ENCODE results near the gene C1QTNF9B.

The C1QTNF9B gene

DNA sequence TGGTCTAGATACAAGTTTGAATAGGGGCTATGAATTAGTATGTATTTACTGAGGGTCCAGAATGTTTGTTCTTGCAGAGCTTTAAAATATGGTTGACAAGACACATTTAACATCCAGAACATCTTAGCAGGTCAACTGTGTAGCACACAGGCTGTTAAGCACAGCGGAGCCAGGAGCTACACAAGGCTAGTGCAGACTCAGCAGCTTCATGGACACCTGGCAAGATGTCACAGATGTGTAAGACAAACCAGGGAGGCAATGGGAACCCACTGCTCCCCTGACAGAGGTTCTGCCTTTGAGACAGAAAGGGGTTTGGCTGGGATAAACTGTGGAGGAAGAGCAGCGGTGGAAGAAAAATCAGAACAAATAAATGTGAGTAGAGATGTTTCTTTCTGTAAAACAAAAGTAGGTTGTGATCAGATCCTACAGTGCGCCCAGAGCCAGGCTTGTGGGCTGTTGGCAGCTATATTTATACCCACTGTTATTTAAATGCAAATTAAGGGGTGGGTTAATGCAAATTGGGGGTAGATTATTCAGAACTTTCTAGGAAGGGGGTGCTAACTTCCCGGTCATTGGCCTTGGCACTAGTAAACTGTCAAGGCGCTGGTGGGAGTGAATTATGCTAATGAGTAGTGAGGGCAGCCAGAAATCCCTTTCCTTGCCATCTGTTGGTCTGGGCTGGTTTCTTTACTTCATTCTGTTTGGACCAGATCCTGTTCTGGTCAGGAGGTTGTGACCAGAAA is 41.1 kb downstream of the C1QTNF9B start:
- no peak for DNase-seq

- DNase-seq = no peak
Measured at GRCh38 chr13:23855360-23855759, 41.9 kb downstream of the C1QTNF9B start.

DNA sequence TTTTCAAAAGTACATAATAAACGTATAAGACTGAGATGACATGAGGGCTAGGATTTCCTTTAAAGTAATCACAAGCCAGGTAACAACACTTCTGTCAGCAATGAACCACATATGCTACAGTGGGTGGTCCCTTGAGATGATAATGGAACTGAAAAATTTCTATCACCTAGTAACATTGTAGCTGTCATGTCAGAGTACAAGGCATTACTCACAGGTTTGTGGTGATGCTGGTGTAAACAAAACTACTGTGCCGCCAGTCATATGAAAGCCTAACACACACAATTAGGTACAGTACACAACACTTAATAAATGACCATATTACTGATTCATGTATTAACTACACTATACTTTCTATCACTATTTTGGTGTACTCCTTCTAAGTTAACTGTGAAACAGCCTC is 45.0 kb downstream of the C1QTNF9B start:
- no peak for DNase-seq

DNA sequence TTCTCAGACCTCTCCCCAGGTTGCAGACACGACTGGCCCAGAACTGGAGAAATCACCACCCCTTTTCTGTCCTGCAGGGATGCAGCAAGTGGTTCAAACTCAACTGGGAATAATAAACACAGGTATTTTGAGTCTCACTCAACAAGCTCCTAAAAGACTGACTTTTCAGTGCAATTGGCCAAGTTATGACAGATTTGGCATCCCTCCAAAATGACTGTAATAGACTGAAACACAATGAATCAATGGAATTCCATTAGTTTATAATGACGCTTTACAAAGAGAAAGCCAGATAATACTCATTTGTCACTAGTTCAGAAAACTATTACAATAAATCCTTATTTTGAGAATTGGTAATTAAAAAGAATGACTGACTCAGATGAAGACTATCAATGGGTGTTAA is 46.2 kb downstream of the C1QTNF9B start:
- no peak for DNase-seq

- no peak for DNase-seq
Measured at GRCh38 chr13:23850134-23850533, 47.2 kb downstream of the C1QTNF9B start.

- no peak for DNase-seq
Measured at GRCh38 chr13:23849670-23850069, 47.6 kb downstream of the C1QTNF9B start.

- no peak for DNase-seq
Measured at GRCh38 chr13:23848646-23849141, 48.6 kb downstream of the C1QTNF9B start.

GRCh38 chr13:23848019-23848418 is 49.3 kb downstream of the C1QTNF9B start:
- DNase-seq = no peak

DNA sequence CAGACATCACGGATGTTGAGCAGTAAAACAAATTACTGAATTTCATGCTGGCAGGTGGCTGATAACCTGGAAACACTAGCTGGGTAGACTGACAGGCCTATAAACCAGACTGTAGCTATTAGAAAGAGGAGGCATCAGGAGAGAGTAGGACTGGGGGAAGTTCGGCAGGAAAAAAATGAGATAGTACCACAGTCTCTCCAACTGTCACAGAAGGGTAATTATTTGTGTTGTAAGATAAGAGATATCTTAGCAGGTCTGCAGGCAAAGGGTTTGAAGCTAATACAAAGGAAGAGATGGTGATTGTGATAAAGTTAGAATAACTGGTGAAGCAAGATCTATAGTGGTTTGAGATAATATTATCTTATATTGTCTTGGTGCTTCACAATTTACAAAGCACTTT is 49.8 kb downstream of the C1QTNF9B start:
- no peak for DNase-seq

DNA sequence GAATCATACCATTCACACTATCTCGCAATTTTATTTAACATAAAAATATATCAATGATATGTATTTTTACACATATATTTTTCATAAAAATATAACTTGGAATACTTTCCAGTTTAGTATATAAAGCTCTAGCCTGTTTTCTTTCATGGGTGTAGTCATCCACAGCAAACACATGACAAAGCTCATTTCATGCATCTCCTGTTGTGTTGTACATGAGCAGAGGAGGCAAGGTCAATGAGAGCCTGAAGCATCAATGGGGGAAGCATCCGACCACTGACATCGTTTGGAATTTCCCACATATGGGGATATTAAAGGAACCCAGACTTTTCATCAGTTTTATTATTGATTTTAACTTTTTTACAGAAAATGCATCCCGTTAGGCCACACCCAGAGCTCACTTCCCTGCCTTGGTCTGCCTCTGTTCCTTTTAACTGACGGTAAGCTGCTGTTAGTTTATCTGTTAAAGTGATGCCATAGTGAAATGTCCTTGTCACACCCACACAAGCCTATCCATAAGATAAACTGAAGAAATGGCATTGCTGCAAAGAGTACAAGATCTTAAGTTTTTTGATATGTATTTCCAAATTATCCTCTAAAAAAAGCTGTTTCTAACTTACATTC is 52.1 kb downstream of the C1QTNF9B start:
- no peak for DNase-seq

- DNase-seq = no peak
Measured at GRCh38 chr13:23844132-23844531, 53.2 kb downstream of the C1QTNF9B start.

DNA sequence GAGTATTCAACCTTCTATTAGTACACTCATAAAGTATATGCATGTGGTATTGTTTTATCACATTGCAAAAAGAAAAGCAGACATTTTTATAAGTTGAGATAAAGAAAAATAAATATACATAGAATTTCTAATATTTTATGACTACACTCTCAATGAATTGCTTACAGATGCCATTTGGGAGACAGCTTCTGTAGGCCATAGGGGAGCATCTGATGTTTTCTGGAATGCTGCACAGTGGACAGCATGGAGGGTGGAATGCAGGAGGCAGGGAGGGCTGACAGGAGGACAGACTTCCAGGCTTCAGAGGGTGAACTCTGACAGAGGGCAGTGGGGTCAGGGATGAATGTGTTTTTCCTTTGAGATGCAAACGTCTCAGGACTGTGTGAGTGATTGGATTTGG is 53.9 kb downstream of the C1QTNF9B start:
- DNase-seq = no peak

DNA sequence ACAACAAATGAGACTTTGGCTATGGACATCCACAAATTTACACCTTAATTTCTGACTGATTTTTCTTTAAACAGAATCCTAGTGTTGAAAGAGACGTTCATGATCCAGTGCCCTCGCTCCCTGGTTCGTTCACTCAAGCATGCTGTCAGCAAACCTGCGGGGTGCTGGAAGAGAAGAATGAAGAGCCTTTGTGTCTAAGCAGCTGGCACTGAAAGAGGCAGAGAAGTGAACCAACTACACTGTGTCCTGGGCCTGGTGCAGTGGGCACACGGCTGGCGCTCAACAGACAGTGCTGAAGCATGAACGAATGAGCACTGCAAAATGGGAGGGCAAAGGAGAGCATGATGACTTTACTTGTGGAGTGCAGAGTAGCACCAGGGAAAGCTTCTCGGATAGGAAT is 54.9 kb downstream of the C1QTNF9B start:
- DNase-seq = no peak
